ENCODE data around the gene C4orf50. TPM values are rescaled to one million over a fixed set of nuclear protein-coding genes. Genes with fewer than 3 reads are reported as not detected.

Gene C4orf50
- polyA plus RNA-seq, 1 donor from 2014 or later = not detected

DNA sequence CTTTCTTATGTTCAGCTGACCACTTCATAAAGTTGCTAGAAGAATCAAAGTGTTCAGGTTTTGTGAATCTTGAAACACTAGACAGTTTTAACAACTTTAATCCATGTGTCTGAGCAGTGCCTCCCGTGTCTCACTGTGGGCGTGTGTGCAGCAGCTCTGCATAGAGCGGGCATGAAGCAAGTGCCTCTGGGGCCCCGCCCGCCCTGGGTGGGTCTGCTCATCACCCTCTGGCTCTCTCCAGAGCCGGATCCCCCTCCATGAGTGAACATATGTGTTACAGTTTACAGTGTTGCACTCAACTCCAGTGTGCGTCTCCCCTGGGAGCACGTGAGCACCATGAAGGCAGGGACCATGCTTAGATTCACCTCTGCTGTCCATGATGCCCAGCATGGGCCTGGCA is 87.8 kb downstream of the C4orf50 start:
- H3K9me3 Mint-ChIP-seq = no peaks in the 10 kb centered on the region

DNA sequence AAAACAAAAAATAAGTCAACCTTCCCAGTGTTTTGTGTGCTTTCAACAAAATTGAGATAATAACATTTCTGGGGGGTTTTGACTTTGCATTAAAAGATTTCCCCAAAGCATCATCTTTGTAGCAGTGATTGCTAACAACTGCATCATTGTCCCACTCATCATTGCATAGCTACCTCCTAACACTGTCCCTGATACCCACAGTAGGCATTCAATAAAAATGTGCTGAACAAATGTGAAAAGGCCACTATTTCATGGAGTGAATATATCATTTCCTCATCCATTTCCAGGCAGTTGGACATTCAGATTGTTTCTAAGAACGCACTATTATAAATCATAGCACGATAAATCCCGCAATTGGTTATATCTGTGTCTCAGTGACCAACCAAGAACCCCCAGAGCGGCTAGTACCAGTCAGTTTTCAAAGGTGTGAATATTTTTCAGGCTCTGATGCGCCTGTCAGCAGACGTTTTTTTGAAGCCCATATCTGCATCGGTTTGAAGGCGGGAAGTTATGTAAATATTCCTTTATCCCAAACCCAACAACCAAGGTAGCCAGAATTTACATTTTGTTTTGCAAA is 89.3 kb downstream of the C4orf50 start:
- Mint-ChIP-seq H3K27me3 (peaks cover 4% of the 10 kb centered on the region), H3K36me3 (peaks cover 2% of the 10 kb centered on the region), H3K4me1 (no peaks in the 10 kb centered on the region), H3K9me3 (no peaks in the 10 kb centered on the region), H3K27ac (no peak overlapping the region), H3K4me3 (no peak overlapping the region)

More for the DNA sequence above, 87.8 kb downstream of the C4orf50 start:
- peaks cover 4% of the 10 kb centered on the region for H3K27me3 Mint-ChIP-seq
- H3K4me1 Mint-ChIP-seq = no peaks in the 10 kb centered on the region
- H3K4me3 Mint-ChIP-seq = peak overlapping the region in 1 of 4 donors; percentile 24
- H3K36me3 Mint-ChIP-seq = peaks cover 2% of the 10 kb centered on the region
- no peak overlapping the region for H3K27ac Mint-ChIP-seq

DNA sequence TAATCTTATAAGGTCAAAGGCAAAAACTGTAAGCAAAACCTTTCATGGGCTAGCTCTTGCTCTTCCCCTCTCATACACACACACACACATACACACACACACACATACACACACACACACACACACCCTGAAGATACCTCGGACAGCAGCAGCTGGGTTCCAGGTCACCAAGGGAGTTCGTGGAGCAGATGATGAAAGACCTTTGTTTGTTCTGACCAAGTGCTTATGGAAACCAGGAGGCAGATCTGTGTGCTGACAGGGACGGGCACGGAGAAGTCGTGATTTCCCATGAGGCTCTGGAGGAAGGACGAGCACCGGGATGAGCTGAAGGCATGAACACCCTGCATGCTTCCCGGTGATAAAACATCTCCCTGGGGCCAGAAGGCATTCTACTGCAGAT is 90.0 kb downstream of the C4orf50 start:
- Mint-ChIP-seq H3K4me1 (no peaks in the 10 kb centered on the region), H3K27ac (no peak overlapping the region), H3K27me3 (peaks cover 4% of the 10 kb centered on the region), H3K9me3 (no peaks in the 10 kb centered on the region), H3K36me3 (peaks cover under 1% of the 10 kb centered on the region), H3K4me3 (no peak overlapping the region)

DNA sequence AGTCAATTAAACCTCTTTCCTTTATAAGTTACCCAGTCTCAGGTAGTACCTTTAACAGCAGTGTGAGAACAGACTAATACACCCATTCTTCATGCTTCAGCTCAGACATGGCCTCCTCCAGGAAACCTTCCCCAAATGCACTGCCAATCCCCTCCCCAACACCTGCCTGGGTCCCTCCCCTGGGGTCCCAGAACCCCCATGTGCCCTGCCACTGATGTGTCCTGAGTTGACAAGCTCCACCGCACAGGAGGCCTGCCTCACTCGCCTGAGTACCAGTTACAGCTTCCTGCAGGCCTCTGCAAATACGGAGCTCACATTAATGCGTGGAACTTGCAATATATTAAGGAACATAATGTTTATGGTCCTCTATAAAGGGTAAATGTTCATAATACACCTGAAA is 90.5 kb downstream of the C4orf50 start:
- H3K4me3 Mint-ChIP-seq = peak overlapping the region in 1 of 4 donors; percentile 28
- no peaks in the 10 kb centered on the region for H3K4me1 Mint-ChIP-seq
- no peaks in the 10 kb centered on the region for H3K36me3 Mint-ChIP-seq
- H3K9me3 Mint-ChIP-seq = no peaks in the 10 kb centered on the region
- H3K27ac Mint-ChIP-seq = no peak overlapping the region
- peaks cover 6% of the 10 kb centered on the region for H3K27me3 Mint-ChIP-seq

DNA sequence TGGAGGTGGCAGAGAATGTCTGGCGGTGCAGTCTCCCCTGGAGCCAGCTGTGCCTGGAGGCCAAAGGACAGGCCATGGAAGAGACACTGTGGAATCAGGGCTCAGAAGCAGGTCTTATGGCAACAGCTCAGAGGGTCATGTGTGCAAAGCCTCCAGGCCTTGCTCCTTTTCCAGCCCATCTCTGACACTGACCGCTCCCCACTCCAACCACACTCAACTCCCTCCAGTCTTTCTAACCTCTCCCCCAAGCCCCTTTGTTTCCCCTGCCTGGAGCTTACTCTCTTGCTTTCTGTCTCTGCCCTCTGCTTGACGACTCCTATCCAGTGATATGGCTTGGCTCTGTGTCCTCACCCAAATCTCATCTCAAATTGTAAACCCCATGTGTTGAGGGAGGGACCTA is 91.1 kb downstream of the C4orf50 start:
- Mint-ChIP-seq H3K4me1 (no peaks in the 10 kb centered on the region), H3K27ac (no peak overlapping the region), H3K9me3 (no peaks in the 10 kb centered on the region), H3K4me3 (no peak overlapping the region), H3K36me3 (no peaks in the 10 kb centered on the region), H3K27me3 (peaks cover 7% of the 10 kb centered on the region)

DNA sequence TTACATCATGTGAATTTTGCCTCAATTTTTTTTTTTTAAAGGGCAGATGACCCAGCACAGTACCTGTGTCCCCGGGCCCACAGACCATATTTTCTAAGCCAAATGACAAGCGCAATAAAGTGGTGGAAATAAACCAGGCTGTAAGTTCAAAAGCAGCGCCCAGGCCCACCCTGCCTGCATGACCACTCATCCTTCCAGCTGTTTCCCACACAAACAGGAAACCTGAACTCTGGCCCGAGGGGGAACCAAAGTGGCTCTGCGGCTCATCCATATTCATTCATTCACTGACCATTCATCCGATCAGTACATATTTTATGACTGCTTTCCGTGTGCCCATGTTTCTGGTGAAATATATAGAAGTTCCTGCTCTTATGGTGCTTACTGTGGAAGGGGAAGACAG is 91.6 kb downstream of the C4orf50 start:
- H3K4me1 Mint-ChIP-seq = no peaks in the 10 kb centered on the region
- no peak overlapping the region for H3K4me3 Mint-ChIP-seq
- H3K9me3 Mint-ChIP-seq = no peaks in the 10 kb centered on the region
- no peak overlapping the region for H3K27ac Mint-ChIP-seq
- H3K27me3 Mint-ChIP-seq = peaks cover 10% of the 10 kb centered on the region
- H3K36me3 Mint-ChIP-seq = no peaks in the 10 kb centered on the region

DNA sequence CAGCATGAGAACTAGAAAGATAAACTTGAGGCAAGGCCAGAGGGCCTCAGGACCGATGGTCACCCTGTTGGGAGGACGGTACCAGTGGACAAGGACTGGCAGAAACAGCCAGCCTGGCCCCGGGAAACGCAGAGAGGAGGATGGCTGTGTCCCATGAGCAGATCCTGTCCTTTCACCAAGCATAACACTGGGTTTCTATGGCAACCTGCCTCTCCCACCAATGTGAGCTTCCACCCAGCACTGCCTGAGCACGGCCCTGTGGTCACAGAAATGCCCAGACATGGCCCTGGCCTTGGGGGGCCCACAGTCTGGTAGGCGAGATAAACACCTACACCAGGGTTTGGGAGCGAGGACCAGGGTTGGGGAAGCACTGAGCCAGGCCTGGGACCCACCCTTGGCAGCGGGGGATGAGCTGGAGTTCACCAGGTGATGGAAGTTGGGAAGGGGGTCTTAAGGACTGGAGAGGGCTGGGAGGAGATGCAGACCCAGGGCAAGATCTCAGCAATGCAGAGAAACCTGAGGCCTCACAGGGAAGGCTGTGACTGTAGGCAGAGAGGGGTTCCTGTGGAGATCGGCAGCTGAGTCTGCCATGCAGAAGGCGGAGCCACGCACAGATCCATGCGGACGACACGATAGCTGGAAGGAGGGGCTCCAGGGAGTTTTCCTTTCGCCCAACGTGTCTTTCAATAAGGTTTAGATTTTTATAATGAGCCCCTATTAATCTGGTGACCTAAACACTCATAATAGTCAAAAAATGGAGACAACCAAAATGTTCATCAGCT is 92.6 kb downstream of the C4orf50 start:
- Mint-ChIP-seq H3K4me3 (peak overlapping the region in 1 of 4 donors; percentile 76), H3K4me1 (no peaks in the 10 kb centered on the region), H3K27ac (no peak overlapping the region), H3K9me3 (no peaks in the 10 kb centered on the region), H3K36me3 (no peaks in the 10 kb centered on the region), H3K27me3 (peaks cover 15% of the 10 kb centered on the region)

DNA sequence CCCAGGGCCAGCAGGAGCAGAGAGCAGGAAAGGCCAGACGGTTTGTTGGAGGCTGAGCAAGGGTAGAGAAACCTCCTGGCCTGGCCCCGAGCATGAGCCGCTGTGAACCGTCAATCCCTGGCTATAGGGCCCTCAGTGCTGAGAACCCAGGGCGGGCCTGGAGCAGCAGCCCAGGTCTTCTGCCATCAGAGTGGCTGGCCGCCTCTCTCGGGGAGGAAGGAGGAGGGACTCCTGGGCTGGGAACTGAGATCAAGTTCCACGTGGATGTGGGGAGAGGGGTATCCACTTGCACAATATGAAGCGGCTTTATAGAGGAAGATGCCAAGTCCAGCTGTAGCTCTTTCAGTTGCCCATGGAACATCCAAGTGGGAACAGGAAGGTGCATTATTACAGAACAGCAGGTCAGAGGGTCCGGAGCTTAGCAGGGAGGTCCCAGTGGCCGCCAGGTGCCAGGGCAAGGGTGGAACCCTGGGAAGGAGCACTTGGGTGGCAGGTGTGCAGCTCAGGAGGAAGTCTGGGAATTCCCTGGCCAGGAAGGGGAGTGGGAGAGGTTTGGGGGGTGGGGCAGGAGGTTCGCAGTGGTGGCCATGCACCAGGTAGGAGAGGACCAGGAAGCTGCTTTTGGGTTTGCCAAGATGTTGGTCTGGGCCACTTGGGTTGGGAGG is 93.6 kb downstream of the C4orf50 start:
- no peak overlapping the region for H3K4me3 Mint-ChIP-seq
- H3K27me3 Mint-ChIP-seq = peaks cover 15% of the 10 kb centered on the region
- H3K27ac Mint-ChIP-seq = peak overlapping the region in 1 of 3 donors; percentile 47

DNA sequence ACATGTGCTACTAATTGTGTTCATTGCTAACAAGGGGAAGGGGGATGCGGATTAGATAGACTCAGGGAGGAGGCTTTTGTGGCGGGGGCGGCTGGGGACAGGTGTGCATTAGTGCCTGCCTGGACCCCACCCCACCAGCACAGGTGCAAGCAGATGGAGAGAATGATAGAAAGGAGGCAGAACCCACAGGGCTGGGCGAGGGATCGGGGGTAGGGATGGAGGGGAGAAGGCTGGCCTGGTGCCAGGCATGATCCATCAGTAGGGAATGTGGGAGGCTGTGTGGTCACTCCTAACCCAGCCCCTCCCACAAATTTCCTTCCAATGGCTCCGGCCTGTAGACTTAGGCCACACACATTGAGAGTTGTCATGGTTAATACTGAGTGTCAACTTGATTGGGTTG is 94.9 kb downstream of the C4orf50 start:
- H3K27ac Mint-ChIP-seq = no peak overlapping the region
- H3K4me3 Mint-ChIP-seq = peak overlapping the region in 1 of 4 donors; percentile 71
- H3K27me3 Mint-ChIP-seq = peaks cover 15% of the 10 kb centered on the region
- H3K36me3 Mint-ChIP-seq = no peaks in the 10 kb centered on the region
- no peaks in the 10 kb centered on the region for H3K4me1 Mint-ChIP-seq
- no peaks in the 10 kb centered on the region for H3K9me3 Mint-ChIP-seq

More for the DNA sequence above, 93.6 kb downstream of the C4orf50 start:
- no peaks in the 10 kb centered on the region for H3K4me1 Mint-ChIP-seq
- H3K9me3 Mint-ChIP-seq = no peaks in the 10 kb centered on the region
- no peaks in the 10 kb centered on the region for H3K36me3 Mint-ChIP-seq

DNA sequence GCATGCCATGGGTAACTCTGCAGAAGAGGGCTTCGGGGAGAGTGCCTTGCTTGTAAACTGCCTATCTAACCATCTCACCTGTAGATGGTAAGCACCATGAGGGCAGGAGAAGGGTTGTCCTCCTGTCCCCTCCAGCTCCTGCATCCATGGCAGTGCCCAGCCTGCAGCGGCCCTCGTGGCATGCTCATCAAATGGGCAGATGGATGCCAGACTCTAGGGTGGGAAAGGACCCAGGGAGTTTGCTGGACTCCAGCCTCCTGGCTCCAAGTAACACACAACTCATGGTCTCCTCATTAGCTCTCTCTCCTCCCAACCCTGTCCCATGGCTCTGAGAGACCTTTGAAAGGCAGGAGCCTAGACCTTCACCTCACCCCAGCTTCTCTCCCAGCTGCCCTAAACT is 95.7 kb downstream of the C4orf50 start:
- Mint-ChIP-seq H3K4me1 (no peaks in the 10 kb centered on the region), H3K36me3 (no peaks in the 10 kb centered on the region), H3K27me3 (peaks cover 17% of the 10 kb centered on the region), H3K27ac (no peak overlapping the region), H3K4me3 (no peak overlapping the region), H3K9me3 (no peaks in the 10 kb centered on the region)

DNA sequence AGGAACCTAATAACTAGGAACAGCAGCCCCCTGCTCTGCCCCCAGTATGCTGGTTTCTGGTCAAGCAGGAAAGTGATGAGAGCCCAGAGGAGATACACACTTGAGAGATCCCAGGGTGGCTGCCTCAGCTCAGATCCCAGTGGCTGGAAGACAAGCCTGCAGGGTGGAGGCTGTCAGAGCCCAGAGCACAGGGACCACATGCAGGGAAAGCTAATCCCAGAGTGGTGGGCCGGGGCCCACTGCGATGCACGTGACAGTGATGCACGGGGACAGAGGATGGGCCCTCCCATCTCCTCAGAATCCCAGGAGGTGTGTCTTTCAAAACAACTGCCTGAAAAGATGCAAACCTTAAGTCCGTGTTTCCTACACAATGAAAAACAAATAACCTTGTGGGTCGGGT is 96.2 kb downstream of the C4orf50 start:
- no peak overlapping the region for H3K27ac Mint-ChIP-seq
- H3K36me3 Mint-ChIP-seq = no peaks in the 10 kb centered on the region
- H3K27me3 Mint-ChIP-seq = peaks cover 16% of the 10 kb centered on the region
- H3K4me1 Mint-ChIP-seq = no peaks in the 10 kb centered on the region
- H3K4me3 Mint-ChIP-seq = no peak overlapping the region
- no peaks in the 10 kb centered on the region for H3K9me3 Mint-ChIP-seq

DNA sequence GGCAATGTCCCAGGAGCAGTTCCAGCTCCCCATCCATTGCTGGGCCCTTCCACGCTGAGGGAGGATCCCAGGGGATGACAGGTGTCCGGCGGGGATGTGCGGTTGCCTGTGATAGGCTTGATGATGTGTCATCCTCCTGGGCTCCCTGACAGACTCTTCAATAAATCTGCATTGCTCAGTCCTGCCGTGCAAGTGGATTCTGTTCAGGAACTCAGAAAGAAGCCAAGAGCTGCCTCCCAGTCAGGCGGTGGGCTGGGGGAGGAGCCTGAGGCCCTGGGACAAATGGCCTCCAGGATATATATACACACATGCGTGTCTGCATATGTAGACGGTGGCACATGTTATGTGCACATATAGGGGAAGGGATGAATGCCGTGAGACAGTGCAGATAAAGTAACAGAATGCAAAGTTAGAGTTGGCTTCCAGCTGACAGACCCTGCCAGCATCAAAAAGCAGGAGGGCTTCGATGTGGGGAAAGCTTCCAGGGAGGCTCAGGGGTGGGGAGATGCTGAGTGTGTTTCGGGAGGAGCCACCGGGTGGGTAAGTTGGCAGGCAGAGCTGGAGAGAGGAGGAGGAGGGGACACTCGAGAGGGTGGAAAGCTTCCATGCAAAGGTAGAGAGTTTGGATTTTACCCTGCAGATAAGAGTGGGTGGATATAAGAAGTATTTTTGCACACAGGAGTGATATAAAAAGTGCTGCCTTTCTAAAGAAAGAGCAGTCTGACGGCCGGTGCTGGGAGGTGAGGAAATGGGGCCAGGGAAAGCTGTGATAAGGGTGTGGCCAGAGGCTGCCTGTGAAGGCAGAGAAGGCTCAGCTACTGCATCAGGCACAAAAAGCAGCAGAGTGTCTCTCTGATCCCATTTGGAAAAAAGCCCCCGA is 96.9 kb downstream of the C4orf50 start:
- H3K9me3 Mint-ChIP-seq = no peaks in the 10 kb centered on the region
- no peak overlapping the region for H3K4me3 Mint-ChIP-seq
- H3K27ac Mint-ChIP-seq = no peak overlapping the region
- H3K4me1 Mint-ChIP-seq = no peaks in the 10 kb centered on the region
- peaks cover 19% of the 10 kb centered on the region for H3K27me3 Mint-ChIP-seq
- no peaks in the 10 kb centered on the region for H3K36me3 Mint-ChIP-seq

DNA sequence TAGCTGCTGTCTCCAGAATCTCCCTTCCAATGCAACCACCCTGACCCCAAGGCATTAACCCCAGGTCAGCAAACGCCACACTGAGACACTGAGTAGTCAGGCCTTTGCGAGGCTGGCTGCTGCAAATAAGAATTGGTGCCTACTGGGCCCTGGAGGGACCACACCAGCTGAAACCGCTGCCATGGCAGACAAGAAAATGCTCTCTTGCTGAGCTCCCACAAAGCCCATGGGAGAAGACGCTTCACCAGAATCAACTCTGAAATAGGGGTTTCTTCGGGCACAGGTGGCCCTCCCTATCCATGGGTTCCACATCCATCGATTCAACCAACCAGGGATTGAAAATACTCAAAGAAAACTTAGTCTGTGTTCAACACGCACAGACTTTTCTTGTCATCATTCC is 98.7 kb downstream of the C4orf50 start:
- Mint-ChIP-seq H3K27ac (no peak overlapping the region), H3K27me3 (peaks cover 19% of the 10 kb centered on the region), H3K9me3 (peaks cover 0 to 2% (median 0%) of the 10 kb centered on the region in 3 donors), H3K36me3 (no peaks in the 10 kb centered on the region), H3K4me1 (no peaks in the 10 kb centered on the region), H3K4me3 (no peak overlapping the region)

DNA sequence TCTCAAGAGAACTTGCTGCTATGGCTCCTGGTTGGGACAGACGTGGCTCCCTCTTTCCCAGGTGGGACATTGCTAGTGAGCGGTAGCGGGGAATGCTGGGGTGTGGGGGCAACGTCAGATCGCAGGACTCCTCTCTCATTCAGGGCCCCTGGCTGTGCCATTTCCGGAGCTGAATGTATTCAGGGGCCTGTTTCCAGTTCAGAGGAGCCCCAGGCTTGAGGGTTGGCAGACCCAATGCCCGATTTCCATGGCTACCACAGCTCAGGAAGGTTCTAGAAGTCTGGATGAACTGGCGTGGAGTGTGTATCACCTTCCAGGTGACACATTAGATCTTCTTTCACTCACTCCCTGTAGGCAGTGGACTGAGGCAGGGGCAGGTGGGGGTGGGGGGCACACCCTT is 99.2 kb downstream of the C4orf50 start:
- no peak overlapping the region for H3K27ac Mint-ChIP-seq
- H3K36me3 Mint-ChIP-seq = no peaks in the 10 kb centered on the region
- H3K4me3 Mint-ChIP-seq = no peak overlapping the region
- H3K4me1 Mint-ChIP-seq = no peaks in the 10 kb centered on the region
- peaks cover 0 to 2% (median 0%) of the 10 kb centered on the region in 3 donors for H3K9me3 Mint-ChIP-seq
- peaks cover 19% of the 10 kb centered on the region for H3K27me3 Mint-ChIP-seq
